ENCODE data around the gene GID8.

Gene GID8

GRCh38 chr20:62964700-62965099 lies 26.8 kb downstream of the GID8 start:
- Mint-ChIP-seq H3K4me3 (no peak overlapping the region), H3K4me1 (no peaks in the 10 kb centered on the region), H3K36me3 (ENCODE audit: low read depth) (no peaks in the 10 kb centered on the region), H3K27ac (no peak overlapping the region), H3K27me3 (ENCODE audit: low read depth) (peaks cover 3% of the 10 kb centered on the region), H3K9me3 (no peaks in the 10 kb centered on the region)
- no peak for TF ChIP-seq CTCF (IDR thresholded peaks at IDR 0.05; ENCODE audit: unreplicated experiment in 3 of 3)

- TF ChIP-seq CTCF (IDR thresholded peaks at IDR 0.05; ENCODE audit: unreplicated experiment in 3 of 3), result no peak
- Mint-ChIP-seq H3K4me1 (no peaks in the 10 kb centered on the region), H3K27ac (no peak overlapping the region), H3K9me3 (no peaks in the 10 kb centered on the region), H3K27me3 (ENCODE audit: low read depth) (peaks cover 3% of the 10 kb centered on the region), H3K4me3 (no peak overlapping the region), H3K36me3 (ENCODE audit: low read depth) (no peaks in the 10 kb centered on the region)
These were observed 27.4 kb downstream of the GID8 start for GRCh38 chr20:62965363-62965771.

GRCh38 chr20:62966212-62967148 lies 28.5 kb downstream of the GID8 start:
- no peak overlapping the region for H3K4me3 Mint-ChIP-seq
- H3K27me3 Mint-ChIP-seq (ENCODE audit: low read depth), result peaks cover 14% of the 10 kb centered on the region
- TF ChIP-seq CTCF (IDR thresholded peaks at IDR 0.05; ENCODE audit: unreplicated experiment in 3 of 3), result no peak
- H3K27ac Mint-ChIP-seq, result no peak overlapping the region
- no peaks in the 10 kb centered on the region for H3K9me3 Mint-ChIP-seq
- no peaks in the 10 kb centered on the region for H3K36me3 Mint-ChIP-seq (ENCODE audit: low read depth)
- peaks cover 3% of the 10 kb centered on the region for H3K4me1 Mint-ChIP-seq

GRCh38 chr20:62967149-62967501 lies 29.2 kb downstream of the GID8 start:
- Mint-ChIP-seq H3K9me3 (peaks cover 2% of the 10 kb centered on the region), H3K27me3 (ENCODE audit: low read depth) (peaks cover 20% of the 10 kb centered on the region), H3K4me3 (no peak overlapping the region), H3K36me3 (ENCODE audit: low read depth) (no peaks in the 10 kb centered on the region), H3K4me1 (peaks cover 10% of the 10 kb centered on the region), H3K27ac (no peak overlapping the region)
- no peak for TF ChIP-seq CTCF (IDR thresholded peaks at IDR 0.05; ENCODE audit: unreplicated experiment in 3 of 3)

- Mint-ChIP-seq H3K36me3 (ENCODE audit: low read depth) (no peaks in the 10 kb centered on the region), H3K27me3 (ENCODE audit: low read depth) (peaks cover 27% of the 10 kb centered on the region), H3K27ac (no peak overlapping the region), H3K9me3 (peaks cover 2% of the 10 kb centered on the region), H3K4me3 (no peak overlapping the region), H3K4me1 (peaks cover 11% of the 10 kb centered on the region)
- TF ChIP-seq CTCF (IDR thresholded peaks at IDR 0.05; ENCODE audit: unreplicated experiment in 3 of 3), result no peak
These were observed 29.8 kb downstream of the GID8 start for GRCh38 chr20:62967628-62968351.

All from nephron (organoid).